Heart left ventricle (tissue), 13 donors: ENCODE data around the gene ANAPC2.

Experiments
- POLR2A ChIP-seq, 2 donors: fragments of 450-650 bp; IDR thresholded peaks; one replicate each; pipeline ENCODE4 v1.6.1; 2017; ENCODE audit warnings: antibody characterized with exemption in 2 of 2, mild to moderate bottlenecking in 2 of 2, moderate library complexity in 2 of 2
- TF ChIP-seq, protein P1 (sequence below), 12 donors: fragments of 200-600 bp; sonication (generic) in 4 of 12; IDR thresholded peaks; one replicate each; pipeline versions ENCODE4 v1.5.0 to v1.8.0; 2018 to 2022; ENCODE audit warnings: antibody characterized with exemption in 12 of 12, mild to moderate bottlenecking in 5 of 12
- donor health status: ischemic (EF 13 %, LVEDD 7.1; RV severe dilation, severe dysfunction).
- donor health status: DM: no; HTN: yes; CAD: no.
- donor health status: DM: no; HTN: no; CAD: no.
- donor health status: ischemic (EF 25% LVEDD 6.9; RV normal size, moderate dysfunction).
- donor health status: ischemic (EF 25% LVEDD 5.7; RV mildly dilated, moderate dysfunction).
- donor health status: ischemic (EF 35%, LVEDD 5.7; RV mildly dilated, moderate dysfunction).
- donor health status: nonischemic (EF 11% LVEDD 7.7; RV severe dilation, severe dysfunction).
- donor health status: DM: yes; HTN: yes; CAD: no.
- donor health status: PGD.
- donor health status: ischemic (EF 29% LVEDD 5.4; RV normal size, mild dysfunction).
- donor health status: nonischemic (EF 23%, LVEDD 6.1; RV moderate dilation, normal function).

DNA sequence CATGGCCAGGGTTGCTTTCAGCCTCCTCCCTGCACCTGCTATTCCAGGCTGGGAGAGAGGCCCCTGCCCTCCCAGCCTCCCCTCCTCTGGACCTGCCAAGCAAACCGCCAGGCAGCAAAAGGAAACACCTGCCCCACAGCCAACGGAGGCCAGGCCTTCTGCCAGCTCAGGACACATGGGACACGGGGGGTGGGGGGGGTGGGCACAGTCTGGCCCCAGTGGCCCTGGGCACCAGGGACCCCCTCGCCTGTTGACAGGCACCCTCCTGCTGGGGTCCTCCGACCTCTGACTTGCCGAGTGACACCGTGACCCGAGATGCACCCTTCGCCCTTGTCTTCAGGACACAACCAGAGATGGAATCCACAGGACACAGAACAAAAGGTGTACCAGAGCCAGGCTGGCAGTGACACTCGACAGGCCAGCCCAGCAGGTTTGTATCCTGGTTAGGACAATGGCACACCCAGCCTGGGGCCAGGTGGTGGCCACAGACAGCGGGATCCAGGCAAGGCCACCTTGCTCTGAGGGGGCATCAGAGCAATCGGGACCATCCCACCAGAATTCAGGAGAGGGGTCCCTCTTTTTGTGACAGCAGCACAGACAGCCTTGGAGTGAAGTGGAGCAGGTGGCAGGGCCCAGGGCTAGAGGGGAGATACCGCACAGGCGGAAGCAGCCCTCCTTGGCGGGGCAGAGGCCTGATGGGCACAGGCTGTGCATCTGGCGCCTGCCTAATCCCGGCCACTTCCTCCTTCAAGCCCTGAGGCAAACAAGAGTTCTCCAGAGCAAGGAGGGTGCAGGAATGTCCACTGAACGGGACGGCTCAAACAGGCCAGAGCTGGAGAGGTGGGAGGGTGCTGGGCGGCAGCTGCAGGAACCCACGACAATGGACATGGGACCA lies 15.2 kb downstream of the ANAPC2 start:
- TF ChIP-seq, protein P1, sequence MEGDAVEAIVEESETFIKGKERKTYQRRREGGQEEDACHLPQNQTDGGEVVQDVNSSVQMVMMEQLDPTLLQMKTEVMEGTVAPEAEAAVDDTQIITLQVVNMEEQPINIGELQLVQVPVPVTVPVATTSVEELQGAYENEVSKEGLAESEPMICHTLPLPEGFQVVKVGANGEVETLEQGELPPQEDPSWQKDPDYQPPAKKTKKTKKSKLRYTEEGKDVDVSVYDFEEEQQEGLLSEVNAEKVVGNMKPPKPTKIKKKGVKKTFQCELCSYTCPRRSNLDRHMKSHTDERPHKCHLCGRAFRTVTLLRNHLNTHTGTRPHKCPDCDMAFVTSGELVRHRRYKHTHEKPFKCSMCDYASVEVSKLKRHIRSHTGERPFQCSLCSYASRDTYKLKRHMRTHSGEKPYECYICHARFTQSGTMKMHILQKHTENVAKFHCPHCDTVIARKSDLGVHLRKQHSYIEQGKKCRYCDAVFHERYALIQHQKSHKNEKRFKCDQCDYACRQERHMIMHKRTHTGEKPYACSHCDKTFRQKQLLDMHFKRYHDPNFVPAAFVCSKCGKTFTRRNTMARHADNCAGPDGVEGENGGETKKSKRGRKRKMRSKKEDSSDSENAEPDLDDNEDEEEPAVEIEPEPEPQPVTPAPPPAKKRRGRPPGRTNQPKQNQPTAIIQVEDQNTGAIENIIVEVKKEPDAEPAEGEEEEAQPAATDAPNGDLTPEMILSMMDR (IDR thresholded peaks at IDR 0.05) = no peak
- TF ChIP-seq POLR2A (IDR thresholded peaks at IDR 0.05) = no peak
